Keratinocyte (primary cell): Measurements from ENCODE around the gene ASB4.

Source experiments
- EZH2 ChIP-seq: IDR thresholded peaks from one replicate; pipeline ENCODE4 v1.6.1; 2012; ENCODE audit warnings: inconsistent platforms, mild to moderate bottlenecking, low read length, moderate library complexity
- TF ChIP-seq, protein P1 (sequence below), 3 experiments: IDR thresholded peaks in 1 of 3; conservative IDR thresholded peaks in 1 of 3; optimal IDR thresholded peaks in 1 of 3; 2 replicates in 2 of 3; 3 replicates in 1 of 3; pipeline versions ENCODE3 to v1.5.1; 2011; ENCODE audit warnings: low read length in 3 of 3, mild to moderate bottlenecking in 3 of 3, moderate library complexity in 2 of 3, control low read depth in 1 of 3, inconsistent platforms in 1 of 3; ENCODE audit not compliant: insufficient read depth in 2 of 3; ENCODE audit errors: extremely low read depth in 1 of 3

DNA sequence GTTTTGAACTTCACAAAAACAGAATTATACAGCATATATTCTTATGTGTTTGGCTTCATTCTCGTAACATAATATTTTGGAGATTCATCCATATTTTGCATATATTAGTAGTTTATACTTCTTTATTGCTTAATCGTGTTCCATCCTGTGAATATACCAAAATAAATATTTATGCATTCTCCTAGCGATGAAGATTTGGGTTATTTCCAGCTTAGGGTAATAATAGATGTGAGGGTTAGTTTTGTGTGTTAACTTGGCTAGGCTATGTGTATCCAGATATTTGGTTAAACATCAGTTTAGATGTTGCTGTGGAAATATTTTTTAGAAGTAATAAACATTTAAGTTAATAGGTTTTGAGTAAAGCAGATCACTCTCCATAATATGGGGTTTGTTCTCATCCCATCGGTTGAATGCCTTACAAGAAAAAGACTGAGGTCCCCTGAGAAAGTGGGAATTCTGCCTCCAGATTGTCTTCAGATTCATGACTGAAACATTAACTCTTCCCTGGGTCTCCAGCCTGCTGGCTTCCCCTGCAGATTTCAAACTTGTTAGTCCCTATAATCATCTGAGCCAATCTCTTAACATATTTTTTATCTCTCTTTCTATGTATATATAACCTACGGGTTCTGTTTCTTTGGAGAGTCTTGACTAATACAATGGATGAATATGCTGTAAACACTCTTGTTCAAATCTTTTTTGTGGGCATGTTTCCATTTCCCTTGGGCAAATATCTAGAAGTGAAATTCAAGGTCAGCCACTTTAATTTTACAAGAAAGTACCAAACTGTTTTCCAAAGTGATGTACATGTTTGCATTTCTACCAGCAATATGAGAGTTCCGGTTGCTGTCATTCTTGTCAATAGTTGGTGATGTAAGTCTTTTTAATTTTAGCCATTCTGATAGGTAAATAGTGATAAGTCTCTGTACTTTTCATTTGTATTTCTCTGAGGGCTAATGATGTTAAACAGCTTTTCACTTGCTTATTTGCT lies 61.9 kb downstream of the ASB4 start:
- TF ChIP-seq, protein P1, sequence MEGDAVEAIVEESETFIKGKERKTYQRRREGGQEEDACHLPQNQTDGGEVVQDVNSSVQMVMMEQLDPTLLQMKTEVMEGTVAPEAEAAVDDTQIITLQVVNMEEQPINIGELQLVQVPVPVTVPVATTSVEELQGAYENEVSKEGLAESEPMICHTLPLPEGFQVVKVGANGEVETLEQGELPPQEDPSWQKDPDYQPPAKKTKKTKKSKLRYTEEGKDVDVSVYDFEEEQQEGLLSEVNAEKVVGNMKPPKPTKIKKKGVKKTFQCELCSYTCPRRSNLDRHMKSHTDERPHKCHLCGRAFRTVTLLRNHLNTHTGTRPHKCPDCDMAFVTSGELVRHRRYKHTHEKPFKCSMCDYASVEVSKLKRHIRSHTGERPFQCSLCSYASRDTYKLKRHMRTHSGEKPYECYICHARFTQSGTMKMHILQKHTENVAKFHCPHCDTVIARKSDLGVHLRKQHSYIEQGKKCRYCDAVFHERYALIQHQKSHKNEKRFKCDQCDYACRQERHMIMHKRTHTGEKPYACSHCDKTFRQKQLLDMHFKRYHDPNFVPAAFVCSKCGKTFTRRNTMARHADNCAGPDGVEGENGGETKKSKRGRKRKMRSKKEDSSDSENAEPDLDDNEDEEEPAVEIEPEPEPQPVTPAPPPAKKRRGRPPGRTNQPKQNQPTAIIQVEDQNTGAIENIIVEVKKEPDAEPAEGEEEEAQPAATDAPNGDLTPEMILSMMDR (optimal IDR thresholded peaks at IDR 0.05 in 1 of 3, IDR thresholded peaks at IDR 0.05 in 1 of 3, conservative IDR thresholded peaks at IDR 0.05 in 1 of 3; ENCODE audit: extremely low read depth in 1 of 3, insufficient read depth in 2 of 3, low read length in 3 of 3) = no peak
- no peak for TF ChIP-seq EZH2
